GM21515 (cell line): ENCODE measurements around the gene JPH2.

Experiments
- ATAC-seq: cut with Tn5 transposase; IDR thresholded peaks from one replicate; pipeline ENCODE4 v1.9.1; 2021; ENCODE audit not compliant: unreplicated experiment

The JPH2 gene

DNA sequence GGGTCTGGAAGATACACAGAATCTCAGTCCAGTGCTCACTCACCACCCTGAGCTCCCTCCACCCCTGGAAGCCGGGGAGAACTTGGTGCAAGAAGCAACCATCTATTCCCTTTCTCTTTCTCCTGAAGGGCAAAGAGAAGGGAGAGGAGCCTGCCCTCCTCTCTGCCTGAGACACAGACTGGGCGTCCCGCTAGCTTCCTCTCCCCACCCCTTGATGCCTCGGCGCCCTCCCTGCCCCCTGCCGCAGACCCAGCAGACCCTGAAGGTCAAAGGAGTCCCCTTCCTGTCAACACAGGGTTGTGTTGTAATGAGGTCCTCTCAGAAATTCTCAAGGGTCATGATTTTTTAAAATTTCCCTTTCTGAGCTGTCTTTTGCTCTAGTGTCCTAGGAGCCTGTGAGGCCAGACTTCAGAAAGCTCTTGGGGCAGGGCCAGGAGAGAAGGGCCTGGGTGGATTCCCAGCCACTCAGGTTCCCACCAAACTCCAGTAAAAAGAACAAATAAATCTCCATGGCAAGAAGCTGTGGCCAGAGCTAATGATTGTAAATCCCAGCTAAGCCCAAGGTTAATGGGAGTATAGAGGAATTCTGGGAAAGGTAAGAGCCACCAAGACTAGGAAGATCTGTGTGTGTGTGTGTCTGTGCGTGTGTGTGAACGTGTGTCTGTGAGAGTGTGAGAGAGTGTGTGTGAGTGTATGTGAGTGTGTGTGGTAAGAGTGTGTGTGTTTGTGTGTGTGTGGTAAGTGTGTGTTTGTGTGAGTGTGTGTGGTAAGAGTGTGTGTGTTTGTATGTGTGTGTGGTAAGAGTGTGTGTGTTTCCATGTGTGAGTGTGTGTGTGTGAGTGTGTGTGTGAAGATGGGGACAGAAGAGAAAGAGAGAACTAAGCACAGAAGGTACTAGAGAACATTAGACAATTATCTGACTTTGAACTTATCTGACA lies 1.1 kb upstream of the JPH2 start:
- no peak for ATAC-seq

DNA sequence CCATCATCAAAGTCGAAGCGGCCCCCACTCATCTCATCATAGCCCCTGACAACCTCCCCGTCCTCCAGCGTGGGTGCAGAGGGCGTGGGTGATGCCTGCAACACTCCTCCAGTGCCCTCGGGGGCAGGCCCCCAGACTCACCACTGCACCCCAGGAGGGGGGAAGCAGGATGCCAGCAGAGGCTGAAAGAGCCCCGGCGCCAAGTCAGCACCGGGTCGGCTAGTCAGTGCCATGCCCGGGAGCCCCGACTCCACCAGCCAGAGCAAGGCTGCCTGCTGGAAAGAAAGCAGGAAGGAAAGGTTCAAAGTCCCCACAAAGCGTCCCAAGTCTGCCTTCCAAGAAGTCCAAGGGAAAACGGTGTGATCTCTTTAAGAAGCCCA lies 324 bp downstream of the JPH2 start:
- ATAC-seq = no peak

DNA sequence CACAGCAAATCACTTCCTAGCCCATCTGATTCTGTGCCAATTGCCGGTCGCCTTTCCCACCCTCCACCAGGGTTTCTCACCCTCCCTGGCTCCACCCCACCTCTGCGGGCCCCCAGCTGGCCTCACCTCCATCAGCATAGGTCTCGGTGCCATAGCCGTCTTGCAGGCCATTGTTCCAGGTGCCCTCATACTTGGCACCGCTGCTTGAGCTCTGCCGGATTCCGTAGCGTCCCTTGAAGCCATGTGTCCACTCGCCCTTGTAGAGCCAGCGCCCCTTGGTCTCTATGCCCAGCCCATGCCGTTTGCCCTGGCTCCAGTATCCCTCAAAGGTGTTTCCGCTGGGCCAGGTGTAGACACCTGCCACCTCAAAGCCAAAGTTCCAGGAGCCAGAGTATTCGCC lies 787 bp downstream of the JPH2 start:
- no peak for ATAC-seq

DNA sequence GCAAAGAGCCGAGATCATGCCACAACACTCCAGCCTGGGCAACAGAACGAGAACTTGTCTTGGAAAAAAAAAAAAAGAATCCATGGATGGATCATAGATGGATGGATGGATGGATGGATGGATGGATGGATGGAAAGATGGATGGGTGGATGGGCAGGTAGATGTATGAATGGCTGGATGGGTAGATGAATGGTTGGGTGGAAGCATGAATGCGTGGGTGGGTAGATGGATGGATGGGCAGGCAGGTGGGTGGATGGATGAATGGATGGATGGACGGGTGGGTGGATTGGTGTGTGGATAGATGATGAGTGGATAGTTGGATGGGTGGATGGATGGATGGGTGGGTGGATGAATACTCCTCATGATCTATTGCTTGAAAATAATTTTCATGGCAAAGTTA lies 1.4 kb downstream of the JPH2 start:
- ATAC-seq = no peak

DNA sequence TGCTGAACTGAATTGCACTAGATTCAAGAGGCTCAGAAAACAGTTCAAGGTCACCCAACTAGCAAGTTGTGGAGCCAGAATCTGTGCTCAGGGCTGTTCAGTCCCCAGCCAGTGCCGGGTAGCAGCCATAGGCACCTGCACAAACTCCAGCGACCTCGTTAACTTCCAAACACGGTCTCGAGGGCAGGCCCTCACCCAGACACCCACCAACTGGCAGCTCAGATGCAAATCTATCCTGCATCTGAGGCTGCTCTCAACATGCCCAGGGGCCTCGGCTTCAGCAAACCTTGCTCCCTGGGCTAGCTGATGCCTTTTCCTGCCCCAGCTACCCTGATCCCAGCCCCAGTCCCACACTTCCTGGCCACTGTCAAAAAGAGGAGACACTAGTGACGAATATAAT lies 3.7 kb downstream of the JPH2 start:
- no peak for ATAC-seq

DNA sequence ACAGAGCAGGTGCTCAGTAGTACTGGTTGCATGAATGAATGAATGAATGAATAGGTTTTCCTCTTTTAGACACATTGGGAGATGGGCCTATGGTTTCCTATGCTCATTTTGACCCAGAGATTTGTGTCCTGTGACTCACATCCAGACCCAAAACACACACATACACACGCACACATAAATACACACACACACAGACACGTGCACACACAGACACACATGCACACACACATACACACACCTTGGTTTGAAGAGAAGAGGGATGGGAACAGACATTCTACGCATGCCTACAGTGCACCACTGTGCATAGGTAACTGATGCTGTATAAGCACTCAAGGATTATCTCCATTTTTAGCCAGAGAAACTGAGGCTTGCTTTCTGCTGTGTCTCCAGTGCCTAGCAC lies 4.1 kb downstream of the JPH2 start:
- no peak for ATAC-seq

DNA sequence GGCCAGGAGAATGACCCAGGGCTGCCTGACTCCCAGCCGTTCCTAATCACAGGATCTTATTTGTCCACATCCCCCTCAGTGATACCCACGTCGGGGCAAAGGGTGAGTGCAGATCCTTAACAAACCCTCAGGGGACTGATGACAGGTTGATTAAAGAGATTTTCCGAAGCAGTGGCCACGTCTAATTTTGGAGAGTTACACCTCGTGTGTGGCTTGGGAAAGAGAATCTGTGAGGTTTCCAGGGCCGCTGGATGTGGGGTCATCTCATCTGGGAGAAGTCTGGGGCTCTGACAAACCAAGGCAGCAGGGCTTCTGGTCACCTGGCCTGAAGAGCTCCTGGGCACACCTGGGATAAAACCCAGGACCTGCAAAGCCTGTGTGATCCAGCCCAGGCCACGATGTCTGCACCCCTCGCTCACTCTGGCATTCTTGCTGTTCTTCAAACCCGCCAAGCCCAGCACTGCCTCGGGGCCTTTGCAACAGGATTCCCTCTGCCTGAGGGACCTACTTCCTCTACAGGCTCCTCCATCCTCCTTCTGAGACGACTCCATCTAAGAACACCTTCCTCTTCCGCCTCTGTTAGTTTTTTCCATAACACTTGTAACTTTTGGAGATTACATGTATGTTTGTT lies 4.7 kb downstream of the JPH2 start:
- no peak for ATAC-seq

DNA sequence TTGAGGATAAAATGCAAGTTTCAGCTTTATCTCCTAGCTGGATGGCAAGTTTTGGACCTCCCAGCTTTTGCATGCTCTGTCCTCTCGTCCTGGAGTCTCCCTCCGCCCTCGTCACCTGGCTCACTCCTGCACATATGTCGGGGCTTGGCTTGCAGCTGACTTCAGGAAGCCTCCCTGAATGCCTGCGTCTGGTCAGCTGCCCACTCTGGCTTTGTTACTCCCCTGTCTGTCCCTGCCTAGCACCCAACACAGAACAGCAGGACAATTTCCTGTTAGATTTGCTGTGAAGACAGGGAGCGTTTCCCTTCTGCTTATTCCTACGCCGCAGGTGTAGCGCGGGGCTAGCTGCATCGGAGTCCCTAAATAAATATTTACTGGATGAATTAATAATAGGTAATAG lies 5.4 kb downstream of the JPH2 start:
- ATAC-seq = no peak

DNA sequence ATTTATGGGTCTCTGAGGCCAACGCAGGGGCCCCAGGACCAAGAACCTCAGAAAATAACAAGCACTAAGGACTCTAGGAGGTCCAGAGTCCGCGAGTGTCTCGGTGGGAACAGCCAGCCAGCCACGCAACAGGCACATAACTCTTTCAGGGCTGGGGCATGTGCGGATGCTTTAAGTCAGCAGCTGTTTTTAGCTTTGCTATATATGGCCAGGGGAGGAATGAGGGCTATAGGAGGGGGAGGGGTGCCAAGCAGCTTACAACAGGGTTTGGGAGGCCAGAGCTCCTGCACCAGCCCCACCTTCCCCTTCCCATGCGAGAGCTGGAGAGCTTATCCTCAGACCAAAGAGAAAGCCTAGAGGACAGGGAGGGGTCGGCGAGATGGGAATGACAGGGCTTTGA lies 6.2 kb downstream of the JPH2 start:
- no peak for ATAC-seq

DNA sequence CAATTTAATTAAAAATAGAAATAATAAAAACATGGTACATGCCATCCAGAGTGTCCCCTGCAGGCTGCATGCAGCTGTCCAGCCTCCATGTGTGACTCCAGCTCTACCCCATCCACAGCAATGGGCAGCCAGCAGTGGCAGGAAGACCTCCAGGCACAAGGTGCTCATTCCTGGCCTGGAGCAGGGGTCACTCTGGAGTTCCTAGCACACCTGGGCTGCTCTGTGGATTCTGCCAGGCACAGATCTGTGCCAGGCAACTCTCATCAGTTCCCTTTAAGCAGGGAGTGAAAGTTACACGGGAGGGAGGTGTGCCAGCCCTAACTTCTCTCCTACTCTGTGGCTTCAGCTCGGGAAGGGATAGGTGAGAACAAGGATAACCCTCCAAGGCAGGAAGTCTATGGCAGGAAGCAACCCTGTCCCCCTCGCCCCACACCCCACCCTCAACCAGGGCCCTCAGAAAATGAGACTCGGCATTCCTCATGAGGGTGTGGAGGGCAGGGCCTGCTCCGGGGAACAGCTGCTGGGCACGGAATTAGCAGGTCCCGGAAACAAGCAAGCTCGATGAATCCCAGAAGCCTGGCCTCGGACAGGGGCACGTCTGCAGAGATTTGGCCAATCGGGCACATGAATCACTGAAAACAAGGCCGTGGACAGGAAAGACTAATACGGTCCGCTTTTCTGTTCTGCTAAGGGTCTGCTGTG lies 10.0 kb downstream of the JPH2 start:
- ATAC-seq = no peak

DNA sequence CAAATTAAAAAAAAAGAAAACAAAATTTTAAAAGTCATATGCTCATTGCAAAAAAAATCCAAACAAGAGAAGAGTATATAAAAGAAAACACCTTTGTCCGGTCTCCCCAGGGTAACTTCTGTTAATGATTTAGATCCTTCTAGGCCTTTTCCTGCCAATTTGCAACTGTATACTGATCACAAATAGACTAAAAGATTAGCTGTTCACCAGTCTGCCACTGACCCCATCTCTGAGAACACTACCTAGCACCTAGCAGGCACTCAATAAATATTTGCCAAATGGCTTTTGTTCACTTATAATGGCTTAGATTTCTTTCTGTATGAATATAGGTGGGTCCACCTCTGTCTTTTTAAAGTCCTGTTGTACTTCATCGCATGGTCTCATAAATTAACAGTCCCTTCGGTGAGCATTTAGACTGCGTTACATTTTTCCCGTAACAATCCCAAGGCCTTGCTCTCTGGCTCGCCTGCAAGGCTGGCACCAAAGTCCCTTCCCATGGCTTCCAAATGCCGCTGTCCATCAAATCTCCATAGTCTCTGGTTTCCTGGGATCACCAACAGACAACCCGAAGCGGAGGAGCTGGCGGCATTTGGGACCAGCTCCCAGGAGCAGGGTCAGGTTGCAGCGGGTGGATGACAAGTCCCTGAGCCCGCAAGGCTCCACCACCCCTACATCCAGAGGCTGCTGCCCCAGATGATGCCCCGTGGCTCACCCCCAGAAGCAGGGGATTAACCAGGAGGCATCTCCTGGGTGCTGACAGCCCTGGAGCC lies 11.8 kb downstream of the JPH2 start:
- no peak for ATAC-seq

DNA sequence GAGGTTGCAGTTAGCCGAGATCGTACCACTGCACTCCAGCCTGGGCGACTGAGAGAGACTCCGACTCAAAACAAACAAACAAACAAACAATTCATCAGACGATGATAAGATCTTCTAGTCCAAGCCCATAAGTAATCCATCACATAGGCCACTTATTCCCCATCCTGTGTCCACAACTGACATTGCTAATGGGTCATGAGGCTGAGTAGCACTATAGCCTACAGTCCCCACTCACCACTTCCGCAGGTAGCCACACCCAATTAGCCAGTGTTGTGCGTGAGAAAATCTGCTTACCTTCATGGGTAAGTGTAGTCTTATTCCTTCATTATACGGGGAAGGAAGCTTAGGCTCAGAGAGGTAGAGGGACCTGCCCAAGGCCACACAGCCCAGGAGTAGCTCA lies 13.1 kb downstream of the JPH2 start:
- ATAC-seq = no peak

DNA sequence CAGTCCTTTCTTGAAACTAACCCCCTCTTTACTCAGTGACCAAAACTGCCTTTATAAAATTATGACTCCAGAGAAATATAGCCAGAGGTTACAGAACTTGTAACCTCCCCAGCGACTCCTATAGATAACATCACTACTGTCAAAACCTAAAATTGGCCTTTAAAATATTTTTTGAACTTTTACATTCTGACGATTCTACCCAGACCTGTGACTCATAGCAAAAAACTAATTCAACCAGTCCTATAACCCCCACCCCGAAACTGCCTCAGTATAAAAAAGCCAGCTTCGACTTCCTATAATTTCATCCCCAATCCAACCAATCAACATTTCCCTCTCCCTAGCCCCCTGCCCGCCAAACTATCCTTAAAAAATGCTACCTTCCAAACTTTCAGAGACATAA lies 13.9 kb downstream of the JPH2 start:
- ATAC-seq = no peak

DNA sequence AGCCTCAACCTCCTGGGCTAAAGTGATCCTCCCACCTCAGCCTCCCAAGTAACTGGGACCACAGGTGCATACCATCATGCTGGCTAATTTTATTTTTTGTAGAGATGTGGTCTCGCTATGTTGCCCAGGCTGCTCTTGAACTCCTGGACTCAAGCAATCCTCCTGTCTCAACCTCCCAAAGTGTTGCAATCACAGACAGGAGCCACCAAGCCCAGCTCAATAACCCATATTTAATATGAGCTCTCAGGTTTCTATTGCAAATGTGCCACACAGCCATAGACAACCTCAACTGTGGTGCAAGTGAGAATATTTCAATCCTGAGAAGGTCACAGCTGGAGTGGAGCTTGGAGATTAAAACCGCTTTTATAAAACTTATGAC lies 14.4 kb downstream of the JPH2 start:
- no peak for ATAC-seq

DNA sequence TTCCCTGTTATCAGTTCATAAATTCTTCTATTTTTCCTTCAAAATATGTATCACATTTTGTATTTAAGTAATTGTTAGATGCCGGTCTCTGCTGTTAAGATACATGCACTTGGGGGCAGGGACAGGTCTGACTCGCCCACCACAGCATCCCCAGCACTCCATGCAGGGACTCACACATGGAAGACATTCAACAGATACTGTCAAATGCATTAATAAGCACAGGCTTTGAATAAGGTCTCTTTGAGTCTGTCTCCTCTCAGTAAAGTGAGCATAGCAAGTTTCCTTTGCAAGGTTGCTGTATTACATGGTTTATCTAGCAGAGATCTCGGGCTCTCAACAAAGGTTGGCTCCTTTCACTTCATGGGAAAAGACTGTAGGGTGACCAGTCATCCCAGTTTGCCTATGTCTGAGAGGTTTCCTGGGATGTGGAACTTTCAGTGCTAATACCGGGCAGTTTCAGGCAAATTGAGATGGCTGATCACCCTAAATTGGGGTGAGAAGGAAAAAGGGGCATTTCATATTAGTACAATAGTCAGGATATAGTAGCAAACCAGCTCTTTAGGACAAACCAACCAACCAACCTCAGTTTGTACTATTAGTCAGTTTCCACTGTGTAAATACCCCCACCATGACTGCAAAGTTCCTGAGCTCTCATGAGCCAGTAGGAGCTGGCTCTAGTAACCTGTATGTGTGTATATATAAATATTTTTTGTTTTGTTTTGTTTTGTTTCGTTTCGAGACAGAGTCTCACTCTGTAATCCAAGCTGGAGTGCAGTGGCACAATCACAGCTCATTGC lies 15.0 kb downstream of the JPH2 start:
- ATAC-seq = no peak

DNA sequence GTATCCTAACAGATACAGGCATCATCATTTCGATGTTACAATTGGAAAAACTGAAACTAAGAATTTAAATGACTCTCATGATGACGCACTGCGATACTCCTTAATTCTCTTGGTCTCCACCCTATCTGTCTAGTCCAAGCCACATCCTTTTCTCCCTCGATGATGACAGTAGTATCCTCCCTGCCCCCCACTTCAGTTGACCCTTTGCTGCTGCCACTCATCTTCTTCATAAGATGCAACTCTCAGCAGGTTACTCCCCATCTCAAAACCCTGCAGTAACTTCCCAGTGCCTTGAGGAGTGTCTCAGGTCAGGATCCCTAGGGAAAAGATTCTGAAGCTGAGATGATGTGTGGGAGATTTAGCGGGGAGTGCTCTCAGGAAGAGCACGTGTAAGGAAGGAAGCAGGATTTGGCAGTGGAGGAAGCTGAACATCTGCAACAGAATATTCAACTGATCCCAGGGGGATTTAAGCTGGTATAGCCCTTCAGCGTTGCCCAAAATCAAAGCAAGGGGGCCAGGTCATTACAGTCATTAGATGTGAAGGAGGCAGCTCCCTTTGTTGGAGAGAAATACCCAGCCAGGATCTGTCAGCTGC lies 16.1 kb downstream of the JPH2 start:
- ATAC-seq = no peak

DNA sequence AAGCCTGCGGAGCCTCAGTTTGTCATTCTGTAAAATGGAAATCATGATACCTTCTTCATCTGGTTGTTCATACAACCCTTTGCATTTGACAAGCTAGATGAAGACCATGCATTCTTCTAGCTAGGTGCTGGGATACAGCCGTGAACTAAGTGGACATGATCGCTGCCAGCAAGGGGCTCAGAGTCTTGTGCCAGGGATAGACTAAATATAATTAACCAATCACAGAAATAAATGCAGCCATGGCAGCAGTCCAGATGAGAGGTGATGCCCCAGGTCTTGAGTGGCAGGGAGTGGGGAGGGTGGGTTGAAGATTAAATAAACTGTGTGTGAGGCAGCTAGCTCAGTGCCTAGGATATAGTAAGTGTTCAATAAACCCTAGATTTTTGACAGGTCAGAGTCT lies 19.3 kb downstream of the JPH2 start:
- no peak for ATAC-seq

DNA sequence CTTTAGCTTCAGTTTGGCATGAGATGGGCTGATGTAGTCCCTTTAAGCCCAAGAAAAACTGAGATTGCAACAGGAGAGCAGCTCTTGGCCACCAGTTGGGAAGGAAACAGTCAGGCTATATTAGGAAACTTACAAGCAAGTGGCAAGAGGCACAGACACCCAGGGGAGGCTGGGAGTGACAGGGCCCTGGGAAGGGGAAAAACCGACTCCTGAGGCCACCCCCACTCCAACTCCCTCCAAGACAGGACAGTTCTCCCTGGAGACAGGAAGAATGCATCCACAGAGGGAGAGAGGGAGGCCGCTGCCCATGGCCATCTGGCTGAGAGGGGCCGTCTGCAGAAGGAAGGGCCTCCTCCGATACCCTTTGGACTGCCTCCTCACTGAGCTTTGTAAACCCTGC lies 20.5 kb downstream of the JPH2 start:
- ATAC-seq = no peak

DNA sequence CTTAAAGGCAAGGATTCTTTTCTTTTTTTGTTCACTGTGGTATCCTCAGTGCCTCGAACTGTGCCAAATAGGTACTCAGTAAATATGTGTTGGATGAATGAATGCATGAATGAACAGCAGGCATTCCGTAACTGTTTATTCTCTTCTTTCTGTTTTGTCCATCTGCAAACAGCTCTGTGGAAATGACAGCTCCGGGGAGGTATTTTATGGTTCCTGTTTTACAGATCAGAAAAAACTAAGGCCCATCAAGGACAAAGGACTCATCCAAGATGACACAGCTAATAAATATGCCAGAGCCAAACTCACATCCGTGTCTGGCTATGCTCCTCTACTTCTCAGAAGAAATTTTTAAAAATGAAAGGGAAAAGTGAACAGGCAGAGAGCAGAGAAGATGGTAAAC lies 21.0 kb downstream of the JPH2 start:
- ATAC-seq = no peak

DNA sequence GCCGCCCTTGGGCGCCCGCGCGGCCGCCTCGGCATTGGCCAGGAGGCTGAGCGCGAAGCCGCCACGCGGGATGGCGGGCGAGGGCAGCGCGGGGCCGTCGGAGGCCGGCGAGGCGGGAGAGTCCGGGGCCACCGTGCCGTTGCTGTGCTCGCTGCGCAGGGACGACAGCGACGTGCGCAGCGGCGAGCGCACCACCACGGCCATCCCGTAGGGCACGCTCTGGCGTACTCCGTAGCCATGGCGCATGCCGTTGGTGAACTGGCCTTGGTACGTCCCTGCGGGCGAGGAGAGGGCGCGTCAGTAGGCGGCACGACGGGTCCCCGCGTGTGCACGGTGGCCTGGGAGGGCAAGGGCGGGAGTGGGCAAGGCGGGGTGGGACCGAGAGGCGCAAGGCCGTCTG lies 26.9 kb downstream of the JPH2 start:
- no peak for ATAC-seq
